NCI-H2227 (cell line): Measurements from ENCODE around the gene CCDC40.

Experiments used
- DNase-seq: peaks from one replicate; lab custom pipeline; 2025; ENCODE audit not compliant: unreplicated experiment; lab: John Stamatoyannopoulos, UW

The CCDC40 gene

DNA sequence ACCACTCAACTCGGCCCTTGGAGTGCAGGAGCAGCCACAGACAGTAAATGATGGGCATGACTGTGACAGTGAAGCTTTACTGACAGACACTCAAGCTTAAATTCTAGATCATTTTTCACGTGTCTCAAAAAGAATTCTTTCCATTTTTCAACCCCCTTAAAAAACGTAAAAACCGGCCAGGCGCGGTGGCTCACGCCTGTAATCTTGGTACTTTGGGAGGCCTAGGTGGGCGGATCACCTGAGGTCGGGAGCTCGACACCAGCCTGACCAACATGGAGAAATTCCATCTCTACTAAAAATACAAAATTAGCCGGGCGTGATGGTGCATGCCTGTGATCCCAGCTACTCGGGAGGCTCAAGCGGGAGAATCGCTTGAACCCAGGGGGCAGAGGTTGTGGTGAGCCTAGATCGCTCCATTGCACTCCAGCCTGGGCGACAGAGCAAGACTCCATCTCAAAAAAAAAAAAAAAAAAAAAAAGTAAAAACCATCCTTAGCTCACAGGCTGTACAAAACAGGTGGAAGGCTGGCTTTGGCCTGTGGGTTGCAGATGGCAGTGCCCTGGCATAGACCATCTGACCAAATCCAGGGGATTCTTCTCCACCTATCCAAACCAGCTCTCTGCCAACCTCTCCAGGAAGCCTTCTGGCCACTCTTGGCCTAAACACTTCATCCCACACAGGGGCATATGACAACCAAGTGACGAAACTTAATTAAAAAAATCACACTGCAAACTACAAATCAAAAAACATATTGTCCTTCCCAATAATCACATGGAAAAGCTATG lies 19.0 kb upstream of the CCDC40 start:
- DNase-seq = no peak

DNA sequence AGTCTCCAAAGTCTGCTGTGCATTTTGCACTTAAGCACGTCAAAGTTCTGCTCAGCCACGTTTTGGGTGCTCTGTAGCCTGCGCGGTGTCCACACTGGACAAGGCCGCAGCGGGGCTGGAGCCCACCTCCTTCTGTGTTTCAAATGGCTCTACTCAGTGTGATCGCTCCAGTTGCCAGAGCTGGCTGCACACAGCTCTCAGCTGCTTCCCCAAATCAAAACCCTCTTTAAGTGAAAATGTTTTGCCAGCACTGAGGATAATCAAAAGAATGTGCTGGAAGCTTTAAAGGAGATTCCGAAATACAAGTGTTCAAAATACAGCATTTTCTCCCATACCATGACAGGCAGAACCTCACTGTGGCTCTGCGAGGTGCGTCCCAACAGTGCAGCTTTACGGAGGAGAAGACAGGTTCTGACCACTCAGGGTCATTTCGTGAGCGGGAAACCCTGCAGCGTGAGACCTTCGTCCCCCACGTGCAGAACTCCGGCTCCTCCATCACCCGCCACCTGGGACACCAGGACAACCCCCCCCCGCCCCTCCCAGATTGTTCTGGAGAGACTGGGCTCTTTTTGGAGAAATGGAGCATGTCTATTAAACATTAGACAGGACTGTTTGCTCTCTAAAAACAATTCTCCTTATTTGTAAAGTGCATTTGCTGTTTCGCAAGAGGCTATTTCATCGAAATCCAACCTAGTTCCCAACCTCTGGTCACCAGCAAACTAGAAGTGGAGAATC lies 17.4 kb upstream of the CCDC40 start:
- no peak for DNase-seq

DNA sequence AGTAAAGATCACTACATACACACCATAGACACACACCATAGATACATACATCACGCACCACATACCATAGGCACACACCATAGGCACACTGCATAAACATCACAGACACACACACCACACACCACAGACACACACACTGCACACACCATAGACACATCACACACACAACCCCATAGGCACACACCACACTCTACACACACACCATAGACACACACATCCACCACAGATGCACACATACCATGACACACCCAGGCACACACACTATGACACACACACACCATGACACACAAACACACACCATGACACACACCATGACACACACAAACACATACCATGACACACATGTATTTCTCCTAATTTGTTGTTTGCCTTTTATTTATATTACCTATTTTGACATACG lies 14.8 kb upstream of the CCDC40 start:
- DNase-seq = no peak

DNA sequence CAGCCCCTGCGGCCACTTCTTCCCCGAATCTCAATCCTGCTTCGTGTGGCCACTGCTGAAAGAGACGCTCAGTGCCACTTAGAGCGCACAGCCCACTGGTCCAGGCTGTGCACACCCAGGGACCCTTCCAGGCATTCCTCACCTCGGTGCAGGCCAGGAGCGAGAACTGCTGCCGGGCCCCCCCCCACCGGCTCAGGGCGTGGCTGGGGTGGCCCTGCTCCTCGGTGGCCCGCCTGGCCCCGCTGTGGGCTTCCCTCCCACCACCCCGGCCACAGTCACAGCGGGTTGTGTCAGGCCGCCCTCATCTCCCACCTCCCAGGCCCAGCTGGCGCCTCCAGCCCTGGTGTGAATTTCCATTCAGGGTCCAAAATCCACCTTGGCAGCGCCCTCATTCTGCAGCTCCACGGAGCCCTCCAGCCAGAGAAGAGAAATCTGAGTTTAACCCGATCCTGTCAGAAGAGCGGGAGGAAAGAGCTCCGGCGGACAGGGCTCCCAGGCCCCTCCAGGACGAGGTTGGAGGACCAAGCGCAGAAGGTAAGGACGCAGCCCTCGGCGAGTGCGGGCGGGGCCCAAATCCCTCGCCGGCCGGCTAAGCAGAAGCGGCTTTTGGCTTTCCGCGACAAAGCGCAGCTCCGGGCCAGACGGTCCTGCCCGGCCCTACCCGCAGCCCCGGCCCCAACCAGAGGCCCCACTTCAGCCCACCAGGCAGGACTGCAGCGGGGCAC lies 12.8 kb upstream of the CCDC40 start:
- no peak for DNase-seq

DNA sequence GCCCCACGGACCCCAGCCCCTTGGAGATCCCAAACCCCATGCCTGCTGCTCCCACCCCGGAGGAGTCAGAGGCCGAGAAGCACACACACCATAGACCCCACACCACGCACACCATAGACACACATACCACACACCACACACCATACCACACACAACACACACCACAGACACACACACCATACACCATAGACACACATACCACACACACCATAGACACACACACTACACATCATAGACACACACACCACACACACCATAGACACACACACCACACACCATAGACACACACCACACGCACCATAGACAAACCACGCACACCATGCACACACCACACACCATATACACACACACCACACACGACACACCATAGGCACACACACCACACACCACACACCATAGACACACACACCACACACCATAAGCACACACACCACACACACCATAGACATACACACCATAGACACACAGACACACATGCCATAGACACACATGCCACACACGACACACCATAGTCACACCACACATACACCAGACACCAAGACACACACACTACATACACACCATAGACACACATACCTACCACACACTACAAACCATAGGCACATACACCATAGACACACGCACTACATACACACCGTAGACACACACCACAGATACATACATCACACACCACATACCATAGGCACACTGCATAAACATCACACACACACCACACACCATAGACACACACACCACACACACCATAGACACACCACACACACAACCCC lies 12.1 kb upstream of the CCDC40 start:
- DNase-seq = no peak

DNA sequence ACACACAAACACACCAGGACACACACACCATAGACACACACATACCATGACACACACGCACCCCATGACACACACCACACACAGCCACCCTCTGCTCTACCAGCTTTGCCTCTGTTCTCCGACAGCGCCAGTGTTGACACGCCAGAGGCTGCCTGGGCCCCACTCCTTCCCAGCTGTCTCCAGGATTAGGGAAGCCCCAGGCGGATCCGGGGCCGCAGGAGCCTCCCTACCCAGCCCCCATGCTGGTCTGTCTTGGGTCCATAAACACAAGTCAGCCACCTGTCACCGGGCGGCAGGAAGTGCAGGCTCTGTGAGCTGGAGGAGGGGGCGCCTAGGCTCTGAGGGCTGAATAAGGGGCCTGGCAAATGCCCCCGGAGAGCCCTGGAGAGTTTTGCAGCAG lies 11.3 kb upstream of the CCDC40 start:
- DNase-seq = no peak

DNA sequence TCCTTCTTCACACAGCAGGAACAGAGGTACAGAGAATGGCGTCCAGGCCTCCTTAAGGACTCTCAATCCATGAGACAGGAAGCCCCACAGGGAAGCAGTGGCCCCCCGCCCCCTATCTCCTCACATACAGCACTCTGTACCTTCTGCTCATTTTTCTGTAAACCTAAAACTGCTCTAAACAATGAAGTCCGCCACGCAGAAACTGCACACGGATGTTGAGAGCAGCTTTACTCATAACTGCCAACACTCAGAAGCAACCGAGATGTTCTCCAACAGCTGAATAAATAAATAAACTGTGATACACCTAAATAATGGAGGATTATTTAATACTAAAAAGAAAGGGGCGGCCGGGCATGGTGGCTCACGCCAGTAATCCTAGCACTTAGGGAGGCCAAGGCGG lies 10.6 kb upstream of the CCDC40 start:
- DNase-seq = no peak

DNA sequence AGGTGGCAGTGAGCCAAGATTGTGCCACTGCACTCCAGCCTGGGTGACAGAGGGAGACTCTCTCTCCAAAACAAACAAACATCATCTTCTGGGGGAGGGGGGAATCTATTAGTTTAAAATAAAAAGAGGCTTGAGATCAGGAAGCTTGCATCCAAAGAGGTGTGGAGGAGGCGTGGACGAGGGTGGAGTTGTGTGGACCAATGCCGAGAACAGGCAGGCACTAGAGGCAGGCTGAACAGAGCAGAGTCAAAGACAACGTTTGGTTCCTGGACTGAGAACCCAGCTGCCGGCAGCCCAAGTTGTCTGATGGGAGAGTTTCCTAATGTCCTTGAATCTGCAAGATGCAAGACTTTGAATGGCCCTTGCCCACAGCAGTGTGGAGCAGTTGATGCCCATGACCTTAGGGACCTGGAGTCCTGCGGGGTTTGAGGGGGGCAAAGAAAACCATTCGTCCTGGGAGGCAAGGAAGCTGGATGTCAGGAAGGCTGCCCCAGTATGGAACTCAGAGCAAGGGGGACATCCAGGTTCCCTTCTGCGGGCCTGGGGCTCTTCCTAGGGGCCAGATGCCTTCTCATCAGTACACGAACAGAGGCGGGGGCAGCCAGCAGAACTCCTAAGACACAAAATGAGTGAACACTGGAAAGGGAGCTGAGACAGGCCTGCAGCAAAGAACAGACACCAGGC lies 9.9 kb upstream of the CCDC40 start:
- DNase-seq = no peak

DNA sequence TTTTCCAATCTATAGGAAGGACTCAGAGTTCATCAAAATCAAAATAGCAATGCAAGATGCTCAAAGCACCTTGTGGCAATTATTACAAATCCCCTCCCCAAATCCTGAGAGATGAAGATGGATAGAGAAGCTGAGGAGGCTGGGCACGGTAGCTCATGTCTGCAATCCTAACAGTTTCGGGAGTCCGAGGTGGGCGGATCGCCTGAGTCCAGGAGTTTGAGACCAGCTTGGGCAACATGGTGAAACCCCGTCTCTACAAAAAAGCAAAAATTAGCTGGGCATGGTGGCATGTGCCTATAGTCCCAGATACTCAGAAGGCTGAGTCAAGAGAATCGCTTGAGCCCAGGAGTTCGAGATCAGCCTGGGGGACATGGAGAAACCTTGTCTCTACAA lies 9.4 kb upstream of the CCDC40 start:
- no peak for DNase-seq

DNA sequence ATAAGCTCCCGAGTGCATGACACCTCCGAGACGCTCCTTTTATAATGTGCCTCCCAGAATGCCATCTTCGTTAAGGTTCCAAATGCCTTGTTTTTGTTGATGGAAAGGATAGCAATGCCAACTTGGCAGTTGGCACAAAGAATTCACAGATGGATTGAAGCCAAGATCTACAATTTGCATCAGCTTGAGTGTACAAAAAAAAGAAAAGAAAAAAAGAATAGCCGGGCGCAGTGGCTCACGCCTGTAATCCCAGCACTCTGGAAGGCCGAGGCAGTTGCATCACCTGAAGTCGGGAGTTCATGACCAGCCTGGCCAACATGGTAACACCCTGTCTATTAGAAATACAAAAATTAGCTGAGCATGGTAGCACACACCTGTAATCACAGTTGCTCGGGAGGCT lies 8.4 kb upstream of the CCDC40 start:
- DNase-seq = no peak

DNA sequence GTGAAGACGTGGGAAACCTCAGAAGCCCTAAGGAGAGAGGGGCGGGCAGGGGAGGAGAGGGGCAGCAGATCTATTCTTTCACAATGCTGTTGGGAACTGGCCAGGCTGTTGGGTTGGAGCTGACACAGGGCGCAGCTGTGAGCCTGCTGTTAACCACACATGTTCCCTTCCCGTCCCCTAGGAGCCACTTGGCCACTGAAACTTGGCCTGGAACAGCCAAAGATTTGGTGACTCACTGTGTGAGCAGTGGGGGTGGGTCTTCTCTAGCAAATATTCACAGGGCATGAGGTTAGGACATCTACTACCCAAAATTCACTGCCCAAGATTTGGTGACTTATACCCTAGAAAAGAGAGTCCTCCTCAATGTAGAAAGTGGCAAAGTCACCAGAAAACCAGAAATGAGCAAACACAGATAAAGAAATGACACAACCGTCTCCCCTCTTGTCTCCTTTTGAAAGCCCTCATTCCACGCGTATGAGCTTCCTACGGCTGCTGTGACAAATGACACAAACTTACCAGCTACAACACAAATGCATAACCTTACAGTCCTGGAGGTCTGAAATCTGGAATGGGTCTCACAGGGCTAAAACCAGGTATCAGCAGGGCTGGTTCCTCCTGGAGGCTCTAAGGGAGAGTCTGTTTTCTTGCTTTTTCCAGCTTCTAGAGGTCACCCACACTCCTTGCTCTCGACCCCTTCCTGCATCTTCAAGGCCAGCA lies 7.0 kb upstream of the CCDC40 start:
- DNase-seq = no peak

DNA sequence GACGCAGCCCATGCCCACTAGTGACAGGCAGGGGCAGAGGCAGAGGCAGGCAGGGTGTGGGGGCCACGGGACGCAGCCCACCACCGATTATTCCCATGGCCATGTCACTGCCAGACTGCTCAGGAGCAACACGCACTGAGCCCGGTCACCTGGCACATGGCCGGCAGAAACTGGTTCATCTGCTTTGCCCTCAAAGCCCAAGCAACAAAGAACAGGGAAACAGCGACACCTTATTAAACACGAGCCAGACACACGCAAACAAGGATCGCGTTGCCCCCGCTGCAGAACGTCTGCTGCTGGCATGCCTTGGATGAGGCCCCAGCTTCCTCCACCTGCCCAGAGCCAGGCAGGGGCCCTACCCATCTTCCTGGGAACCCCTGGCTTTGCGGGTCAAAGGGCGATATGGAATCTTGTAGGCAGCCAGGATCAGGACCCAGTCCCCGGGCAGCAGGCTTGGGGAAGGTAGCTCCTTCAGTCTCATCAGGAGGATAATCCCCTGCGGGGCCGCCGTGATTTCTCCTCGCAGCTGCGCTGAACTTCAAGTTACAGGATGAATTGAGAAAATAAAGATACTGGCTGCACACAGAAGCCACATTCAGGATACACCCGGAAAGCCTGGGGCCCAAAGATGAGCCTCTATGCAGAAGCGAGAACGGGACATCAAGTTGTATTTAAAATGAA lies 5.6 kb upstream of the CCDC40 start:
- DNase-seq = peak; percentile 35

DNA sequence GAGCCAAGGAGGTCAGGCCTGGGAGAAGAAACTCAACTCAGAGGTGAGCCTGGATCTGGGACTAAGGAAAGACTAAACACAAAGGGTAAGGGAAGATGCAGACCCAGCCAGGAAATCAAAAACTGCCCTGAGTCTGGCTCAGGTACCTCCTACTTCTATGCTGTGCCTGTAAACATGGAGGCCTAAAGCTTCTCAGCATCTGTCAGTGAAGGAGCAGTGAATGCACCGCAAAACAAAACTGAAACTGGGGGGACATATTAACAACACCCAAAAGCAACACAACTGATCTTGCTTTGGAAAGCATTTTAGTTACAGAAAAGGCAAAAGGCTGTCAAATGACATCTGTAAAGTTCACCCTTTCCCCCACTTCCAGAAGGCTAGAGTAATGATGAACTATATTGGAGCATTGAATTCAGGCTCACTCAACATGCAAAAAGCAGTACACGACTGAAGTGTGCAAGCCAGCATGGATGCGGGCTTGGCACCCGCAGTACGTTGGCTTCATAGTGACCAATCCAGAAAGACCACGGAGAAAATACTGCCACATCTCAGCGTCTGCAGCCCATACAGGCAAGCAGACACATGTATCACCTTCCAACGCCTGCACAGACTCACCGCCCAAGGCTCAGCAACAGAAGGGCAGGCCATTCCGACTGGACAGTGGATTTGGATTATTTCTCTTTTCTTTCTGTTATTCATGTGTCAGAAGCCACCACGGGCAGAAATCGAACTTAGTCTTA lies 4.6 kb upstream of the CCDC40 start:
- DNase-seq = no peak

DNA sequence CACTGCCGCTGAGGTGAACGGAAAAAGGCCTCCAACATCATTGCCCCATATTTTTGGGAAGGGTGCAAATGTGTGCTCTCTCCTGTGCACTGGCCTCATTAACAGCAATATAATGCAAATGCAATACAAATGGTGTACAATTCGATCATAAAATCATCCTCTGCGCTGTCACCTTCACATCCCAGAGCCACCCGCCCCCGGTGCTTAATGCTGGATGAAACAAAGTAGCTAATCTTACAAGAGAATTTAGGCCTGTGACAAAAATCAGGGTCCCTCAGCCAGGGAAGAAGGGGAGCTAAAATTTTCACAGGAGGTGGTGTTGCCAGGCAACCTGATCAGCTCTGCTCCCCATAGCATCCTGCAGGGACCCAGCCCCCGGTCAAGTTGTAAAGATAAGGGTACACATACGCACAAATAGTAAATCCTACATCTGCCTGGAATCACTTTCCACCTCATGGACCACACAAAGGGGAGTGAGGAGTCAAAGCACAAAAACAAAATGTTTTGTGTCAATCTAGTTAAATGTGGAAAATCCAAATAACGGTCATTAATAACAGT lies 3.7 kb upstream of the CCDC40 start:
- no peak for DNase-seq

DNA sequence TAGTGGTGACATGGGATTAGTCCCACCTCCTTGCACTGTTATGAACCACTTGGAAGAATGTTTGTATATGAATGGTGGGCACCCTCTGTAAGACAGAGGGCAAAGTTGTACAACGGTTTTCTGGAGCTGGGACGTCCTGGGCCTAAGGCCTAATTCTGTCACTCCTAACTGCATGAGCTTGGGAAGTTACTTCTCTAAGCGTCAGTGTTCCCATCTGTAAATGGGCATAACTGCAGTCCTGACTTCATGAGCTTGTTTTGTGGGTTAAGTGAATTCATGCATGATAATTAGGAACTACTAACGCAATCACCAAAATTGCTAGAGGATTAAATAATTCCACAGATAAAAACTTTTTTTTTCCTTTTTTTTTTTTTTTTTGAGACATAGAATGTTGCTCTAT lies 2.6 kb upstream of the CCDC40 start:
- no peak for DNase-seq

DNA sequence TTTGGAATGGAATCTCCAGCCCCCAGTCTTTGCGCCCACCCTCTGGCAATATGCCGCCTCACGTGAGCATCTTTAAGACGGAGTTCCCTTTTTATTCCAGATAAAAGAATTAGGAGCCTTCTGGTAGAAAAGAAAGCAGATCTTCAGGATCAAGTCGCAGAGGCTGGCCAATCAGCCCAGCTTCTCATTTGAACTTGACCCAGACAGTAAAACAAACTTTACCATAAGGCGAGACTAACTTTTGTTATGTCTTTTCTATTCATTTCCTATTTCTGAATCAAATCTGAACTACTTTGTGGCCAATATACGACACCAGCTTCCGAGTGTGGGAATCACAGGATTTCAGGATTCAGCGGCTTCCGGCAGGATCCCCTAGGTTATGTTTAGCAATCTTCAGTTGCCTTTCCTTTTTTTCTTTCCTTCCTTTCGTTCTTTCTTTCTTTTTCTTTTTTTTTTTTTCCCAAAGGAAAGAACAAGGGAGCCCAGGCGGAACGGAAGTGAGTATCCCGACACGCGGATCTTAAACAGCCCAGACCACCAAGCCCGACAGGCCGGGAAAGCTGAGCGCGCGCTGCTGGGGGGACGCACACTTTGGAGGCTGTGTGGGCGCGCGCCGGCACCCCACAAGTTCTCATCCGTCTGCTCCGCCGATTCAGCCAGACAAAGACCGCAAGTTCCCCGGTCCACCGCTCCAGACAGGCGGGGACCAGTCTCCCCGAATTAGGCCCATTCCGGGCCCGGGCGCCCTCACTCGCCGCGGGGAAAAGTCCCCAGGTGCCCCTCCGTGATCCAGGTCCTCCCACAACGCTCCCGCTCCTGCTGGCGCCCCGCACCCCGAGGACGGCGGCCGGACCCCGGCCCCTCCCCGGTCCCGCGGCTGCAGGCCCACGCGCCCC lies 1.4 kb upstream of the CCDC40 start:
- peak; percentile 39 for DNase-seq

DNA sequence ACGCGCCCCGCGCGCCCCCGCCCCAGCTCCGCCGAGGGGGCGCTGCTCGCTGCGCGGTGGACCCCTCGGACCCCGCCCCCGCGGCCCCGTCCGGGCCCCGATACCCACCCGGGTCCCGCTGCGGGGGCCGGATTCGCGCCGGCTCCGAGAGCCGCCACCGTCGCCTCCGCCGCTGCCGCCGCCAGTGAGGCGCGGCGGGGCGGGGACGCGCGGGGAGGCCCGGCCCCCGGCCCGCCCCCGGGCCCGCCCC lies 830 bp upstream of the CCDC40 start, which contains the start of gene TBC1D16:
Gene TBC1D16, minus strand, starts transcription at position 186 of the 250 bp plus-strand sequence. CDS start 22,325 bp downstream, outside the sequence.
- no peak for DNase-seq
